Heart right ventricle (tissue), 16 donors: ENCODE measurements around the gene ALDOA. TPM values are rescaled to one million over a fixed set of nuclear protein-coding genes. Genes with fewer than 3 reads are reported as not detected.

Experiments
- ATAC-seq, 8 donors: fragments of 200-7000 bp; cut with Tn5 transposase; one replicate each; pipeline ENCODE4 v1.9.1; 2020; ENCODE audit warnings: mild to moderate bottlenecking in 8 of 8, moderate library complexity in 8 of 8, moderate number of reproducible peaks in 1 of 8
- DNase-seq, 2 donors: peaks; one replicate each; pipeline ENCODE4 v3.0.0-alpha.2; 2020
- H3K27ac ChIP-seq, 10 donors: fragments of 200-600 bp; sonication (generic) in 2 of 10; one replicate each; pipeline versions ENCODE4 v1.5.0 to v1.8.0; 2020 to 2022; ENCODE audit warnings: mild to moderate bottlenecking in 3 of 10
- H3K27me3 ChIP-seq, 7 donors: fragments of 200-600 bp; one replicate each; pipeline ENCODE4 v1.8.0; 2021 to 2022; ENCODE audit warnings: mild to moderate bottlenecking in 2 of 7
- H3K36me3 ChIP-seq, 9 donors: fragments of 200-600 bp; sonication (generic) in 1 of 9; one replicate each; pipeline versions ENCODE4 v1.5.0 to v1.8.0; 2020 to 2022; ENCODE audit warnings: mild to moderate bottlenecking in 2 of 9
- H3K4me1 ChIP-seq, 9 donors: fragments of 200-600 bp; sonication (generic) in 1 of 9; one replicate each; pipeline versions ENCODE4 v1.5.0 to v1.8.0; 2020 to 2022; ENCODE audit warnings: mild to moderate bottlenecking in 4 of 9
- H3K4me3 ChIP-seq, 10 donors: fragments of 200-600 bp; sonication (generic) in 2 of 10; one replicate each; pipeline versions ENCODE4 v1.5.0 to v1.8.0; 2020 to 2022; ENCODE audit warnings: mild to moderate bottlenecking in 7 of 10, moderate library complexity in 2 of 10
- H3K9me3 ChIP-seq, 11 donors: fragments of 200-600 bp in 10 of 11; sonication (generic) in 2 of 11; one replicate each; pipeline versions ENCODE4 v1.5.0 to v1.8.0; 2013 to 2022; ENCODE audit warnings: mild to moderate bottlenecking in 2 of 11, control low read depth in 1 of 11, moderate library complexity in 1 of 11
- CTCF ChIP-seq, 9 donors: fragments of 200-600 bp; sonication (generic) in 2 of 9; IDR thresholded peaks; one replicate each; pipeline versions ENCODE4 v1.5.0 to v1.8.0; 2021 to 2022; ENCODE audit warnings: antibody characterized with exemption in 9 of 9, mild to moderate bottlenecking in 5 of 9, moderate library complexity in 1 of 9
- WGBS, 2 donors: extraction: QIAGEN DNeasy Blood & Tissue Kit; methylation state at CpG; one replicate each; pipeline ENCODE4 v1.1.7; 2013; ENCODE audit warnings: inconsistent platforms in 1 of 2; 5-methylcytosine and 5-hydroxymethylcytosine counted together
- intact Hi-C, 10 donors: fragments of 100-400 bp; cut with DNase I; formaldehyde crosslinking; loops; one replicate each; pipeline versions ENCODE4 v1.11.1 to v1.14.2; 2022
- polyA plus RNA-seq, 2 donors: library from polyadenylated mRNA; stranded (reverse); fragments of 200-250 nt; gene quantifications; one replicate each; pipeline ENCODE4 v1.2.3, GENCODE V29; 2013
- total RNA-seq, 10 donors: library from RNA; stranded (reverse); fragmentation: NEBNext Ultra II Directional in 3 of 10; extraction: Animal tissue kit (Norgen Biotek cat#: 25700) in 3 of 10; gene quantifications; one replicate each; pipeline versions ENCODE4 v1.2.1 to v1.2.4, GENCODE V29; 2021 to 2023
- donor health status: Arrhythmogenic right ventricular cardiomyopathy.
- donor health status: ischemic (EF 13 %, LVEDD 7.1; RV severe dilation, severe dysfunction).
- donor health status: healthy with polysubstance abuse.
- donor health status: DM: no; HTN: yes; CAD: no.
- donor health status: DM: no; HTN: no; CAD: no.
- donor health status: ischemic (EF 25% LVEDD 6.9; RV normal size, moderate dysfunction).
- donor health status: ischemic (EF 25% LVEDD 5.7; RV mildly dilated, moderate dysfunction).
- donor health status: healthy.
- donor health status: DM: yes; HTN: yes; CAD: no.
- donor health status: Ischemic cardiomyopathy.
- donor health status: ischemic (EF 35%, LVEDD 5.7; RV mildly dilated, moderate dysfunction).
- donor health status: nonischemic (EF 11% LVEDD 7.7; RV severe dilation, severe dysfunction).
- donor health status: DM: yes; HTN: yes; CAD: no.
- donor health status: PGD.
- donor health status: ischemic (EF 29% LVEDD 5.4; RV normal size, mild dysfunction).
- donor health status: nonischemic (EF 23%, LVEDD 6.1; RV moderate dilation, normal function).

Gene ALDOA
- total and polyA plus RNA-seq, 12 donors: 2,873 to 4,582 (median 3,767) TPM

DNA sequence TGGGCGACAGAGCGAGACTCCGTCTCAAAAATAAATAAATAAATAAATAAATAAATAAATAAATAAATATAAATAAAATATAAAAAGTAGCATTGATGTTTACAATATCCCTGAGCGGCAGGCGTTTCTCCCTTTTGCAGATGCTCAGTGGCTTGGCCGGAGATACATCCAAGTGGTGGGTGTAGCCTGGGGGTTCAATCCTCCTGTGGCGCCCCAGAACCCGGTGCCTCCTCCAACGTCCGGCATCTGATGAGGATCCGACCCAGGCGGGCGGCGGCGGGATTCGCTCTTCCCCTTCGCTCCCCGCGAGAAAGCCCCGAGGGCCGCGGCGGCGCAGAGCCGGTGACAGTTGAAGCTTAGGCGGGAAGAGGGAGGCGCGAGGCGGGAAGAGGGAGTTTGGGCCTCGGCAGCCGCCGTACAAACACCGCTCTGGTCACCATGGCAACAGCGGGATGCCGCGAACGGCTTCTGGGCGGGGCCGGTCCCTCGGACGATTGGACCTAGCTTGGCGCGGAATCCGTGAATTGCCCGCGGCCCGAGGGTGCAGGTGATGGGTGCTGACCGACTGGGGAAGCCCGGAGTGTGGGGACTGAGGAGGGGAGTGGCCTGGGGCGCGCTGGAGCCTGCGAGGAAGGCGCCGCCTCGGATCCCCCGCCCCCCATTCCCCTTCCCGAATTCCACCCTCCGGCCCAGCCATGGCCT lies 12.7 kb upstream of the ALDOA start:
- no peaks in the 10 kb centered on the region for H3K9me3 ChIP-seq
- TF ChIP-seq CTCF (IDR thresholded peaks at IDR 0.05): no peak
- H3K36me3 ChIP-seq: no peaks in the 10 kb centered on the region
- intact Hi-C loops: loop anchor here in 3 of 10 donors (2.0 to 5.0 kb wide), 2 partner anchors 44 kb away; partner anchors contain the start of gene YPEL3 (in 3 of the 3)
- 5% methylated on average over 56 to 58 of the region's 58 CpGs for WGBS, 2 donors
- DNase-seq (peak; percentile 94 to 96), ATAC-seq (peak; percentile 91 to 97 (median 96))
- no peaks in the 10 kb centered on the region for H3K27me3 ChIP-seq
- H3K4me3 ChIP-seq: peak overlapping the region; percentile 37 to 87 (median 78)
- peaks cover 4 to 24% (median 9%) of the 10 kb centered on the region in 9 donors for H3K4me1 ChIP-seq
- H3K27ac ChIP-seq: peak overlapping the region in 5 of 10 donors; percentile 29 to 80 (median 51)

DNA sequence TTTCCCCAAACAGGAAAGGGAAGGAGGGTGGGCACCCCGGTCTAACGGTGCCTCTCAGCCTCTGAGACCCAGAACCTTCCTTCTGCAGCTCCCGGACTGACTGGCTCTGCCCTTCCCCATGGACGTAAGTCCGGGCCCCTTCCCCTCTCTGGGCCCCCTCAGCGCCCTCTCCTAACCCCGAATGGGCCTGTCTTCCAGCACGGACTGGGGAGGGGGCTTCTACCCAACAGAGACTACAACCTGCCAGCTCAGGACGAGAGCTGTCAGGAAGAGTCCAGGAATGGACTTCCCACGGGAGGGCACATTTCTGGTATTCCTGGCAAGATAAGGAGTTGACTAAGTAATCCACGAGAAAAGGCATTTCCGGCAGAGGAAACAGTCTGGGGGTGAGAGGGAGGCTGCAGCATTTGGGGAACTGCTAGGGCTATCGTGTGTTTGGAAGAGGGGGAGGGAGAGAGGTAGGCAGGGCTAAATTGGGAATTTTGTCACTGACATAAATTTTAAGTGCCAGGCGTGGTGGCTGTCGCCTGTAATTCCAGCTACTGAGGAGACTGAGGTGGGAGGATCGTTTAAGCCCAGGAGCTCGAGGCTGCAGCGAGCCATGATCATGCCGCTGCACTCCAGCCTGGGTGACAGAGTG lies 12.1 kb upstream of the ALDOA start:
- H3K27me3 ChIP-seq: no peaks in the 10 kb centered on the region
- H3K9me3 ChIP-seq: no peaks in the 10 kb centered on the region
- TF ChIP-seq CTCF (IDR thresholded peaks at IDR 0.05): no peak
- intact Hi-C loops: loop anchor here in 3 of 10 donors (2.0 to 5.0 kb wide), 2 partner anchors 43 to 44 kb away; partner anchors contain the start of gene YPEL3 (in 3 of the 3)
- 4 to 5% methylated on average over 19 of the region's 19 CpGs for WGBS, 2 donors
- H3K27ac ChIP-seq: peak overlapping the region in 5 of 10 donors; percentile 29 to 80 (median 50)
- H3K36me3 ChIP-seq: no peaks in the 10 kb centered on the region
- H3K4me1 ChIP-seq: peaks cover 4 to 24% (median 9%) of the 10 kb centered on the region in 9 donors
- ATAC-seq: peak in 7 of 8 donors; percentile 24 to 48 (median 36)
- DNase-seq: no peak
- H3K4me3 ChIP-seq: peak overlapping the region; percentile 37 to 87 (median 78)

GRCh38 chr16:30054451-30054850 lies 11.1 kb upstream of the ALDOA start:
- no peaks in the 10 kb centered on the region for H3K27me3 ChIP-seq
- 72 to 76% methylated on average over 8 of the region's 8 CpGs for WGBS, 2 donors
- DNase-seq: no peak
- intact Hi-C loops: loop anchor here in 2 of 10 donors (5.0 kb wide), 1 partner anchor 43 kb away; the partner anchor contains the start of gene YPEL3 (in 2 of the 2)
- no peak for TF ChIP-seq CTCF (IDR thresholded peaks at IDR 0.05)
- H3K27ac ChIP-seq: no peak overlapping the region
- H3K4me1 ChIP-seq: peaks cover 4 to 24% (median 9%) of the 10 kb centered on the region in 9 donors
- no peaks in the 10 kb centered on the region for H3K9me3 ChIP-seq
- peaks cover 0 to 5% (median 0%) of the 10 kb centered on the region in 9 donors for H3K36me3 ChIP-seq
- ATAC-seq: no peak
- H3K4me3 ChIP-seq: no peak overlapping the region

GRCh38 chr16:30054959-30055553 lies 10.5 kb upstream of the ALDOA start:
- TF ChIP-seq CTCF (IDR thresholded peaks at IDR 0.05): peak in 6 of 9 donors; percentile 22 to 53 (median 26)
- intact Hi-C loops: loop anchor here in 2 of 10 donors (5.0 kb wide), 1 partner anchor 42 kb away; the partner anchor contains the start of gene YPEL3 (in 2 of the 2)
- peak in 1 of 8 donors; percentile 19 for ATAC-seq
- Histone ChIP-seq H3K36me3 (peaks cover 0 to 11% (median 0%) of the 10 kb centered on the region in 9 donors), H3K4me3 (no peak overlapping the region), H3K9me3 (no peaks in the 10 kb centered on the region), H3K4me1 (peaks cover 4 to 24% (median 9%) of the 10 kb centered on the region in 9 donors), H3K27me3 (no peaks in the 10 kb centered on the region), H3K27ac (no peak overlapping the region)
- DNase-seq: no peak
- 47% methylated on average over 10 of the region's 10 CpGs for WGBS, 2 donors
